Measurements from ENCODE around the gene C6orf132. TPM values are rescaled to one million over a fixed set of nuclear protein-coding genes. Genes with fewer than 3 reads are reported as not detected.

C6orf132 gene
- total and polyA plus RNA-seq, 9 of the 15 experiments (the other 6 are each of a cell fraction or from before 2014, with no cell fraction given) = 0.06 to 0.35 (median 0.14) TPM

GRCh38 chr6:42093582-42094329 is 48.7 kb downstream of the C6orf132 start (continued):
- TF ChIP-seq PRDM10 (IDR thresholded peaks at IDR 0.05; ENCODE audit: partially characterized antibody) = no peak
- 0 out of 2 replicates have a peak, but pooled peaks have one; percentile 7 for TF ChIP-seq CREB1 (IDR thresholded peaks at IDR 0.05)
- TF ChIP-seq CREB1 (CRISPR knock-in tag; IDR thresholded peaks at IDR 0.05) = no peak
- TF ChIP-seq CXXC5 (CRISPR knock-in tag; IDR thresholded peaks at IDR 0.05) = no peak
- TF ChIP-seq REST (IDR thresholded peaks at IDR 0.05; ENCODE audit: borderline replicate concordance) = peak; percentile 31; the same call in 1 of the 2 replicates
- no peak for TF ChIP-seq REST (CRISPR knock-in tag; IDR thresholded peaks at IDR 0.05; ENCODE audit: low read depth)
- TF ChIP-seq MBD1 (CRISPR knock-in tag; IDR thresholded peaks at IDR 0.05) = no peak

Data from K562 (cell line).